ENCODE results near the gene PRKN.

DNA sequence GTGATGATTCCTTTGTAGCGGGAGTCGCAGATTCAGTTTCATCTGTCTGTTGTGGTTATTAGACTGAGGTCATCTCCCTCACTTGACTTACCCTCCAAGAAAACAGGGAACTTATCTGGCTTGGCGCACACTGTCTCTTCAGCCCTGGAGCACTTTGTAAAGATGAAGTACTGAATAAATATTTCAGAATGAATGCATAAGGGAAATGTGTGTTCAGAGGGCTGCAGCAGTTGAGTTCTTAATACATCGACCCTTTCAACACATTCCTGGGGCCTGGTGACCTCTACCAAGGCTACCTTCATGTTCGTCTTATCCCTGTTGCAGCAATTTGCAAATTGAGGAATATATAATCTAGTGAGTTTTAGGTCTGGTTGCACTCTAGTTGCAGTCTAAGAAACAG lies 801.2 kb downstream of the PRKN start:
- TF ChIP-seq, protein P1, sequence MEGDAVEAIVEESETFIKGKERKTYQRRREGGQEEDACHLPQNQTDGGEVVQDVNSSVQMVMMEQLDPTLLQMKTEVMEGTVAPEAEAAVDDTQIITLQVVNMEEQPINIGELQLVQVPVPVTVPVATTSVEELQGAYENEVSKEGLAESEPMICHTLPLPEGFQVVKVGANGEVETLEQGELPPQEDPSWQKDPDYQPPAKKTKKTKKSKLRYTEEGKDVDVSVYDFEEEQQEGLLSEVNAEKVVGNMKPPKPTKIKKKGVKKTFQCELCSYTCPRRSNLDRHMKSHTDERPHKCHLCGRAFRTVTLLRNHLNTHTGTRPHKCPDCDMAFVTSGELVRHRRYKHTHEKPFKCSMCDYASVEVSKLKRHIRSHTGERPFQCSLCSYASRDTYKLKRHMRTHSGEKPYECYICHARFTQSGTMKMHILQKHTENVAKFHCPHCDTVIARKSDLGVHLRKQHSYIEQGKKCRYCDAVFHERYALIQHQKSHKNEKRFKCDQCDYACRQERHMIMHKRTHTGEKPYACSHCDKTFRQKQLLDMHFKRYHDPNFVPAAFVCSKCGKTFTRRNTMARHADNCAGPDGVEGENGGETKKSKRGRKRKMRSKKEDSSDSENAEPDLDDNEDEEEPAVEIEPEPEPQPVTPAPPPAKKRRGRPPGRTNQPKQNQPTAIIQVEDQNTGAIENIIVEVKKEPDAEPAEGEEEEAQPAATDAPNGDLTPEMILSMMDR (IDR thresholded peaks at IDR 0.05): no peak
- TF ChIP-seq POLR2AphosphoS5 (IDR thresholded peaks at IDR 0.05; ENCODE audit: insufficient read depth in 1 of 2, low read depth in 1 of 2) (no peak), POLR2A (IDR thresholded peaks at IDR 0.05) (no peak)
